Measurements from ENCODE around the gene C1orf141. TPM values are rescaled to one million over a fixed set of nuclear protein-coding genes. Genes with fewer than 3 reads are reported as not detected.
"Not testable (repeated sequence)": the region's sequence is repeated elsewhere in the genome, so short reads cannot be mapped to it uniquely, and the experiment has no call there.

Gene C1orf141
- total RNA-seq, 1 experiment from 2014 or later = not detected

GRCh38 chr1:67142931-67143330 lies 8.2 kb upstream of the C1orf141 start:
- no peak for DNase-seq (ENCODE audit: low spot score)

- DNase-seq (ENCODE audit: low spot score) = not testable (repeated sequence)
These were observed 7.1 kb upstream of the C1orf141 start for GRCh38 chr1:67141832-67142231.

GRCh38 chr1:67140460-67140859 lies 5.7 kb upstream of the C1orf141 start:
- DNase-seq (ENCODE audit: low spot score) = no peak

GRCh38 chr1:67138813-67139499 lies 4.2 kb upstream of the C1orf141 start:
- DNase-seq (ENCODE audit: low spot score) = no peak

GRCh38 chr1:67137307-67137753 lies 2.6 kb upstream of the C1orf141 start:
- DNase-seq (ENCODE audit: low spot score) = no peak

GRCh38 chr1:67135354-67135753 lies 584 bp upstream of the C1orf141 start:
- peak; percentile 37 for DNase-seq (ENCODE audit: low spot score)

- DNase-seq (ENCODE audit: low spot score) = no peak
These were observed 1.6 kb downstream of the C1orf141 start for GRCh38 chr1:67133177-67133576.

- no peak for DNase-seq (ENCODE audit: low spot score)
These were observed 4.1 kb downstream of the C1orf141 start for GRCh38 chr1:67130673-67131072.

GRCh38 chr1:67126974-67127373 lies 7.8 kb downstream of the C1orf141 start:
- no peak for DNase-seq (ENCODE audit: low spot score)

- no peak for DNase-seq (ENCODE audit: low spot score)
These were observed 8.5 kb downstream of the C1orf141 start for GRCh38 chr1:67126111-67126746.

- DNase-seq (ENCODE audit: low spot score) = no peak
These were observed 10.3 kb downstream of the C1orf141 start for GRCh38 chr1:67124455-67124854.

- DNase-seq (ENCODE audit: low spot score) = no peak
These were observed 13.7 kb downstream of the C1orf141 start for GRCh38 chr1:67120855-67121619.

- DNase-seq (ENCODE audit: low spot score) = no peak
These were observed 16.1 kb downstream of the C1orf141 start for GRCh38 chr1:67118646-67119045.

- no peak for DNase-seq (ENCODE audit: low spot score)
These were observed 16.6 kb downstream of the C1orf141 start for GRCh38 chr1:67118191-67118590.

- DNase-seq (ENCODE audit: low spot score) = no peak
These were observed 20.6 kb downstream of the C1orf141 start for GRCh38 chr1:67114162-67114561.

- DNase-seq (ENCODE audit: low spot score) = no peak
These were observed 24.4 kb downstream of the C1orf141 start for GRCh38 chr1:67110352-67110751.

GRCh38 chr1:67105508-67105907 lies 29.3 kb downstream of the C1orf141 start:
- no peak for DNase-seq (ENCODE audit: low spot score)

GRCh38 chr1:67103548-67103947 lies 31.2 kb downstream of the C1orf141 start:
- no peak for DNase-seq (ENCODE audit: low spot score)

- DNase-seq (ENCODE audit: low spot score) = peak; percentile 13
These were observed 33.9 kb downstream of the C1orf141 start for GRCh38 chr1:67100833-67101232.

GRCh38 chr1:67097305-67097704 lies 37.5 kb downstream of the C1orf141 start:
- no peak for DNase-seq (ENCODE audit: low spot score)

GRCh38 chr1:67094191-67094590 lies 40.6 kb downstream of the C1orf141 start:
- no peak for DNase-seq (ENCODE audit: low spot score)

- DNase-seq (ENCODE audit: low spot score) = no peak
These were observed 45.0 kb downstream of the C1orf141 start for GRCh38 chr1:67089685-67090208.

Measured in H4 (cell line).